Mononuclear cell (primary cell): ENCODE results near the gene SETBP1. TPM values are rescaled to one million over a fixed set of nuclear protein-coding genes. Genes with fewer than 3 reads are reported as not detected.

Experiments
- H3K27me3 ChIP-seq: 2 replicates; pipeline ENCODE4 v1.6.0; 2011; ENCODE audit warnings: low read length, control low read depth; ENCODE audit not compliant: insufficient read depth
- H3K4me1 ChIP-seq: 2 replicates; pipeline ENCODE4 v1.5.1; 2011; ENCODE audit warnings: mild to moderate bottlenecking, low read length, control low read depth; ENCODE audit not compliant: insufficient read depth
- H3K4me3 ChIP-seq: 2 replicates; pipeline ENCODE4 v1.5.1; 2011; ENCODE audit warnings: mild to moderate bottlenecking, low read length, moderate library complexity
- H3K9me3 ChIP-seq: 2 replicates; pipeline ENCODE4 v1.5.1; 2011; ENCODE audit warnings: low read depth, mild to moderate bottlenecking, control low read depth, low read length
- total RNA-seq: library from RNA; depleted of rRNA; stranded (reverse); fragments of >200 nt; gene quantifications from one replicate; pipeline ENCODE4 v1.2.3, GENCODE V29; 2012

SETBP1 gene
- total RNA-seq, 1 donor: 5.0 TPM

- peaks cover 28% of the 10 kb centered on the region for H3K4me1 ChIP-seq
- no peak overlapping the region for H3K4me3 ChIP-seq
- H3K27me3 ChIP-seq: no peaks in the 10 kb centered on the region
- H3K9me3 ChIP-seq: no peaks in the 10 kb centered on the region
Measured at GRCh38 chr18:44911260-44911659, 230.6 kb downstream of the SETBP1 start.

- Histone ChIP-seq H3K4me1 (peaks cover 28% of the 10 kb centered on the region), H3K27me3 (no peaks in the 10 kb centered on the region), H3K4me3 (no peak overlapping the region), H3K9me3 (no peaks in the 10 kb centered on the region)
Measured at GRCh38 chr18:44911773-44912172, 231.1 kb downstream of the SETBP1 start.

GRCh38 chr18:44912740-44913478, 232.2 kb downstream of the SETBP1 start:
- no peak overlapping the region for H3K4me3 ChIP-seq

GRCh38 chr18:44914028-44914427, 233.3 kb downstream of the SETBP1 start:
- Histone ChIP-seq H3K4me3 (no peak overlapping the region), H3K27me3 (no peaks in the 10 kb centered on the region), H3K4me1 (peaks cover 26% of the 10 kb centered on the region), H3K9me3 (no peaks in the 10 kb centered on the region)

More at GRCh38 chr18:44912740-44913478, 232.2 kb downstream of the SETBP1 start:
- Histone ChIP-seq H3K9me3 (no peaks in the 10 kb centered on the region), H3K27me3 (no peaks in the 10 kb centered on the region), H3K4me1 (peaks cover 28% of the 10 kb centered on the region)

- Histone ChIP-seq H3K4me1 (peaks cover 14% of the 10 kb centered on the region), H3K9me3 (no peaks in the 10 kb centered on the region), H3K4me3 (no peak overlapping the region), H3K27me3 (no peaks in the 10 kb centered on the region)
Measured at GRCh38 chr18:44915213-44915612, 234.5 kb downstream of the SETBP1 start.

GRCh38 chr18:44915661-44916060, 235.0 kb downstream of the SETBP1 start:
- peaks cover 12% of the 10 kb centered on the region for H3K4me1 ChIP-seq
- H3K9me3 ChIP-seq: no peaks in the 10 kb centered on the region
- no peaks in the 10 kb centered on the region for H3K27me3 ChIP-seq
- H3K4me3 ChIP-seq: no peak overlapping the region

GRCh38 chr18:44916429-44917207, 235.9 kb downstream of the SETBP1 start:
- no peak overlapping the region for H3K4me3 ChIP-seq
- H3K4me1 ChIP-seq: peaks cover 9% of the 10 kb centered on the region
- no peaks in the 10 kb centered on the region for H3K9me3 ChIP-seq
- no peaks in the 10 kb centered on the region for H3K27me3 ChIP-seq

- H3K27me3 ChIP-seq: no peaks in the 10 kb centered on the region
- H3K4me3 ChIP-seq: no peak overlapping the region
- peaks cover 5% of the 10 kb centered on the region for H3K4me1 ChIP-seq
- H3K9me3 ChIP-seq: no peaks in the 10 kb centered on the region
Measured at GRCh38 chr18:44917216-44918141, 236.8 kb downstream of the SETBP1 start.

GRCh38 chr18:44918142-44918476, 237.4 kb downstream of the SETBP1 start:
- H3K9me3 ChIP-seq: no peaks in the 10 kb centered on the region
- no peaks in the 10 kb centered on the region for H3K4me1 ChIP-seq
- H3K27me3 ChIP-seq: no peaks in the 10 kb centered on the region
- no peak overlapping the region for H3K4me3 ChIP-seq

- no peak overlapping the region for H3K4me3 ChIP-seq
- no peaks in the 10 kb centered on the region for H3K27me3 ChIP-seq
- H3K4me1 ChIP-seq: no peaks in the 10 kb centered on the region
- no peaks in the 10 kb centered on the region for H3K9me3 ChIP-seq
Measured at GRCh38 chr18:44920441-44920840, 239.8 kb downstream of the SETBP1 start.

- Histone ChIP-seq H3K27me3 (no peaks in the 10 kb centered on the region), H3K9me3 (no peaks in the 10 kb centered on the region), H3K4me1 (no peaks in the 10 kb centered on the region), H3K4me3 (no peak overlapping the region)
Measured at GRCh38 chr18:44921974-44922373, 241.3 kb downstream of the SETBP1 start.

- H3K27me3 ChIP-seq: no peaks in the 10 kb centered on the region
- no peaks in the 10 kb centered on the region for H3K9me3 ChIP-seq
- H3K4me3 ChIP-seq: no peak overlapping the region
- no peaks in the 10 kb centered on the region for H3K4me1 ChIP-seq
Measured at GRCh38 chr18:44922968-44923367, 242.3 kb downstream of the SETBP1 start.

- Histone ChIP-seq H3K9me3 (no peaks in the 10 kb centered on the region), H3K27me3 (no peaks in the 10 kb centered on the region), H3K4me3 (no peak overlapping the region), H3K4me1 (no peaks in the 10 kb centered on the region)
Measured at GRCh38 chr18:44924785-44925499, 244.3 kb downstream of the SETBP1 start.

- H3K9me3 ChIP-seq: no peaks in the 10 kb centered on the region
- no peaks in the 10 kb centered on the region for H3K27me3 ChIP-seq
- H3K4me3 ChIP-seq: no peak overlapping the region
- no peaks in the 10 kb centered on the region for H3K4me1 ChIP-seq
Measured at GRCh38 chr18:44927127-44927849, 246.6 kb downstream of the SETBP1 start.
